HG02798 (cell line): ENCODE measurements around the gene PSD2.

ENCODE experiments used
- ATAC-seq: cut with Tn5 transposase; IDR thresholded peaks from one replicate; pipeline ENCODE4 v1.9.1; 2021; ENCODE audit warnings: mild to moderate bottlenecking; ENCODE audit not compliant: unreplicated experiment, poor library complexity

Gene PSD2

DNA sequence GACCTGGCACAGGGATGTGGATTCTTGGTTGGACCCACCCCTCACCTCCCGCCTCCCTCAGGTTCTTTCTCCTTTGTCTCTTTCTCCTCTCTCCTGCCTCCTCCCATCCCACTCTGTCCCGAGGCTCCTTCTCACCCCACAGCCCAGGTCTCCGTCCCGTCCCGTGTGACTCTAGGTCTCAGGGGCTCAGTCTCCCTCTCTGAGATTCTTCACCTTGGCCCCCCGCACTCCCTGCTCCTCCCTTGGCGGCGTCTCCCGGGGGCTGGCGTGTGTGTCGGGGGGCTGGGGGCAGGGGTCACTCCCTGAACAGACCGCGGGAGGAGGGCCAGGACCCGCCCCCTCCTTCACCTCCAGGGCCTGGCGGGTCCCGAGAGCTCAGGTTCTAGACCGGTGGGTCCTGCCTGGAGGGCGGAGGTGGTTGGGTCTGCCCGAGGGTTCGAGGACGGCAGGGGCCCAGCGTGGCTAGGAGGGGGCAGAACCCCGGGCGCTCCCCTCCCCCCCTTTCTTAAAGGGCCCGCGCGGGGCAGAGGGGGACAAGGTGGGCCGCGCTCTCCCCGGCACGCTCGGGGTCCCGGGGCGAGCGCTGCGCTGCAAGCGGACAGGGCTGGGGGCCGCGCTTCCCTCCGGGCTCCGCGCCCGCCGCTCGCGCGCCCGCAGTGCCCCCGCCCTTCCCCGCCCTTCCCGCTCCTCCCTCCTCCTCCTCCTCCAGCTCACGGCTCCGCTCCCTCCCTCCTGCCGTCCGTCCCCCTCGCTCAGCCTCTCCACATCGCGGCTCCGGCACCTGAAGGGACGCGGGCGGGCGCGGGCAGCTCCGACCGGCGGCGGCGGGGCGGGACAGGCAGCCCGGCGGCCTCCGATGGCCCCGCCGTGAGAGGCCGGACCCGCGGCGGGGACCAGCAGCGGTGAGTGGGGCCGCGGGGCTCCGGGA lies at the start of gene PSD2:
Gene PSD2, plus strand, starts transcription at position 735 of the 928 bp plus-strand sequence. CDS start 13,633 bp downstream, outside the sequence.
- ATAC-seq, result no peak

DNA sequence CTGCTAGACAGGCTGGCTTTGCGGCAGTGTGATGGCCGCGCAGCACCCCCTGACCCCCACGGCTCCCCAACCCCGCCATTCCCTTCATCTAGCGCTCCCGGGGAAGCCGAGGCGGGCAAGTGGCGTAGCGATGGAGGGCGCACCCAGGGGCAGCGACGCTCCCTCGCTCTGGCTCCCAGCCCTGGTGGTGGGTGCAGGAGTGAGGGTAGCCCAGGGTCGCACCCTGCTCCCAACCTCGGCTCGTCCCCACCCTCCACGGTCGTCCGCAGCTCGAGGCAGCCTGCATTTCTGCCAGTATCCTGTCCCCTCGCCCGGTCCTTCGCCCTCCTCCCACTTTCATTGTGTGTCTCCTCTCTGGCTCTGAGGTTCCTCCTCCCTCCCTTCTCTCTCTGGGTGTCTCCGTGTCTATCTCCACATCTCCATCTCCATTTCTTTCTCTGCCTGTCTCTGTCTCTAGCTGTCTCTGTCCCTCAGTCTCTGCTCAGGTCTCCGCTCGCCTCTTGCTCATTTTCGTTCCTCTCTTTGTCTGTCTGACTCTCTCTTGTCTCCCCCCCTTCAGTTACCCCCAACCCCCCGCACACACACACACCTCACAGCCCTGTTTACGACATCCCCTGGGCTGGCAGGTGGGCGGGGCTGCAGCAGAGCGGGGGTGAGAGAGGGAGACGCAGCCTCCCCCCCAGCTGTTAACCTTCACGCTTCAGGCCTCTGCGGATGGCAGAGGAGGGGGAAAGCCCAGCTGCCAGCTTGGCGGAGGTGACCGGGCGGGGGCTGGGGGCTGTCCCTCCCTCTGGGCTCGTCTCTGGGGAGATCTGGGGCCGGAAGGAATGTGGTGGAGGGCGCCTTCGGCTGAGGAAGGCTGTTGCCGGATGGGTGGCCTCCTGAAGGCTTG lies 48.7 kb upstream of the PSD2 start:
- peak; percentile 32 for ATAC-seq

DNA sequence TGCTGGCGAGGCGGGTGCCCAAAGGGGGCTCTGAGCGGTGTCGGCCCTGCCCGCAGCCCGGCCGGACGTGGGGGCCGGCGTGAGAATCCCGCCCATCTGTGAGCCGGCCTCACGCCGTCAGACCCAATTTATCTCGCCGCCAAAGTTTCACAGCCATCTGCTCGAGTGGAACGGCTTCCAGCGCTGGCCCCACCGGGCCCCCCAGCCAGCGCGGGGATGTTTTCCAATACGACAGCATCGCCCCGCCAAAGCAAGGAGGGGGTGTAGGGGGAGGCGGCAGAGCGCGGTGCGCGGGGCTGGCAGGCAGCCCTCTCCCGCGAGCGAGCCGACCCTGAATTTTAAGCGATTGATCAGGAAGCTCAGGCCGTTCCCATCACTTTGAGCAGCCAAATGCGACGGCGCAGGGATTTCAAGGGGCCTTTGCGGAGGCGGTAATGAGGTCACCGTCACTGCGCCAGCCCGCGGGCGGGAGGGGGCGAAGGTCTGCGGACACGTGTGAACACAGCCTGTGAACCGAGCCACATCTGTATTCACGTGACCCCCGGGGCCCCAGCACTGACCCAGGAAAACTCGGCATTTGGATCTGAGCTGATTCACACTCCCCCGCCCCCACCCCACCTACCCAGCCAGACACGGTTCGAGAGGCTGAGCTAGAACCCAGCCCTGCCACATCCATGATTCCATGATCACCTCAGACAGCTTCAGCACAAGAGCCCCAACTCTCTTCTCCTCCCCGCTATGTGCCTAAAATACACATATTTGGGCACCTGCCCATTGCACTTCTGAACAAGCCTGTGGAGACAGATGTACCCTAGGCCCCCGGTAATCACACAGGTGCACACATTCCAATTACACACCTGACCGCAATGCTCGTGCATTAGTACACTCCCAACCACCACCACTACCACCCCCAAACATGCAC lies 47.8 kb upstream of the PSD2 start:
- peak; percentile 18 for ATAC-seq

DNA sequence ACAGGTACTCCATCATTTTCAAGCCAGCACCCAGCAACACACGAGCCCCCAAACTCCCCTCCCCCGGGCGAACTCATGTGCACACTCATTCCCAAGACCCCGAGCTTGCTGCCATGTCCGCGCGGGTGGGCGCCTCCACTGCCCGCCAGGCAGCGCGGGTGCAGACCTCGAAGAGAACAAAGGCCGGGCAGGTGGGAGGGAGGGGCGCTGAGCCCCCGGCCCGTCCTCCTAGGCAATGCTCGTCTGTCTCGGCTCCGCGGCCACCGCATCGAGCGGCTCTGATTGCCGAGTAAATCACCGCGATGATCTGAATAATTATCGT lies 47.1 kb upstream of the PSD2 start:
- no peak for ATAC-seq

DNA sequence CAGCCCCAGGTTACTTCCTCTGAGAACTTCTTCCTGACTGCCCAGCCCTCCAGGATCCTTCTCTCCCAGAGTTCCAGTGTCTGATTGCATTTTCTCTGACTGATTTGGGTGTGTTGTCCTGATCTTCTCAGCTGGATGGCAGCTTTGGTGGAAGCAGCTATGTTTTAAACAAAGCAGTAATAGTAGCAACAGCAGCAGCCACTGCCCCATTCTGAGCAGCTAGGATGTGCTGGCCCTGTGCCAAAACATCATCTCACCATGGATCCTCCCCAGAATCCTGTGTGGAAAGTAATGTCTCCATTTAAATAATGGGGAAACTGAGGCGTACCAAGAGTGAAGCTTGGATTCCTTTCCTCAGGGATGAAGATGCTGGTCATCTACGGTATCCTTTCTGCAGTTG lies 46.4 kb upstream of the PSD2 start:
- no peak for ATAC-seq

DNA sequence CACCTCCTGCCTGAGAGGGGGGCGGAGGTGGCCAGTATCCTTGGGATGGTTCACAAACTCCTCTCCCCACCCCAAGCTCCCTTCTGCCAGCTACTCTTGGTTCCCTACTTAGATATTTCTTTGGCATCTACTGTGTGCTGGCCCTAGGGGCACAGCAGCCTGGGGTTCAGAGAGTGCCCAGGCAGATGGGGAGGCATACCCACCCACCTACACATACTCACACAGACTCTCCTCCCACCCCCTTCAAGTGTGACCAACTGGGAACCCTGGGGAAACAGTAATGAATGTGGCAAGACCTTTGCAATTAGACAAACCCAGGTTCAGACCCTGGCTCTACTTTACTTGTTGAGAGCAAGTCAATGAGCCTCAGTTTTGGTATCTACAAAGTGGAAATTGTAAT lies 44.4 kb upstream of the PSD2 start:
- ATAC-seq, result no peak

DNA sequence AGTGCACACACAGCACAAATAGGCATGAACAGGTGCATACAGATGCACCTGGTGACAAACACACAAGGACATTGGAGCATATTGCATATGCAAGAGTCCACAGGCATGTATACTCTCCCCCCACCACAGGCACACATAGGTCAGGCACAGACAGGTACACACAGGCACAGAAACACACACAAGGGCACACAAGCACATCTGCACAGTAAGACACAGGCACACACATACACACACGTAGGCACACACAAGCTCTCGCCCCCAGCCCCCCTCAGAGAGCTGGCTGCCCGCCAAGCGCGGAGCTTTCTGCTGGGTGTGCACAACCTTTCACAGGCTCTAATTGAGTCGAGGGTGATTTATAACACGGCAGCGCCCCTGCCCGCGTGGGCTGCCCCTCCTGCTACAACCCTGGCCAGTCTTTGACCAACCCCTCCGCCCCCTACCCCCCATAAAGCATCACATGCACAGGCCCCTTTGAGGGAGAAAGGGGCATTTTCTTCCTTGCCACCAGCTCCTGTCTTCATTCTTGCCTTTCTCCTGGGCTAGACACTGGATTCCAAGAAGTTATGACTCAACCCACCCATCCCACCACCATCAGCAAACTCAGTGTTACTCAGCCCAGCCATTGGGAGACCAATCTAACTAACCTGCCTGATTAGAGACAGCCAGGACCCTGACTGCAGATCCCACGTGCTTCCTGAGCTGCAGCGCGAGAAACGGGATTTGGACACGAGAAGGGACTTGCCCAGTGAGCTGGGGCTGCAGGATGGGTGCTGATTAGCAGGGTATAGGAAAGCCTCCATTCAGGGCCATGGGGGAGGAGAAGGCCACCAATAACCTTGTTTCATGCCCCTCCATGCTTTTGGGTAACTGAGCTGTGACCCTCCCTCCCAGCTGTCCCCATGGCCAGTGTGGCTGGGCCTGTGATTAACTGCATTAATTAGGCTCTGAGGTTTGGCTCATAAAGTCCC lies 42.8 kb upstream of the PSD2 start:
- ATAC-seq, result no peak

DNA sequence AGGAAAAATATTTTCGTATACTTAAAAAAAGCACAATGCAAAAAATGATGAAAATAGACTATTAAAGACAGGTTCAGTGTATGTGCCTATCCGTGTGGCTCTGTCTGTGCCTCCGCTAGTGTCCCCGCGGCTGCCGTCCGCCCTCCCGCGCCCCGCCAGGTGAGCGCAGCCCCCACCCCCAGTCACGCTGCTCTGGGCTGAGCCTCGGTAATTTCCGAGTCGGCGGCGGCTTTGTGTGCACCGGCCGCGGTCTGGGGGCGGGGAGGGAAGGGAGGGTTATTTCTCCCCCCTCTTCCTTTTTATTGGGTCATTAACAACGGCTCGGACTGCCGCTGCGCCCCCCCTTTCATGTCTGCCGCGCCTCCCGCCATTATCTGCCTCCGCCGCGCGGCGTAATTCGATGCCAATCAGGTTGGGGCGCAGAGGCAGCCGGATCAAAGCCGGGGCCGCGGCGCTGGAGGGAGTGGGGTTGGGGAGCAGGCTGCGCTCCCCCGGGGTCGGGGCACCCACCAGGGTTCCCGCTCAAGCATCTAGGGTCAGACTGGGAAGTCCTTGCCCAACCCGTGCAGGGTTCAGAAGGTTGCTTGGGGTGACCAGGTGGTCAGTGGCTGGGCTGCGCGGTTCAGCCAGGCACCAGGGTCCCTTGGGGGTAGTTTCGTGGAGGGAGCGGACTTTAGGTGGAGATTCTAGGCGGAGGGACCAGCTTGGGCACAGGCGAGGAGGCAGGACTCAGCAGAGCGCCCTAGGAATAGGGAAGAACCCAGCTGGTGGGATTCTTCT lies 39.5 kb upstream of the PSD2 start:
- ATAC-seq, result no peak

DNA sequence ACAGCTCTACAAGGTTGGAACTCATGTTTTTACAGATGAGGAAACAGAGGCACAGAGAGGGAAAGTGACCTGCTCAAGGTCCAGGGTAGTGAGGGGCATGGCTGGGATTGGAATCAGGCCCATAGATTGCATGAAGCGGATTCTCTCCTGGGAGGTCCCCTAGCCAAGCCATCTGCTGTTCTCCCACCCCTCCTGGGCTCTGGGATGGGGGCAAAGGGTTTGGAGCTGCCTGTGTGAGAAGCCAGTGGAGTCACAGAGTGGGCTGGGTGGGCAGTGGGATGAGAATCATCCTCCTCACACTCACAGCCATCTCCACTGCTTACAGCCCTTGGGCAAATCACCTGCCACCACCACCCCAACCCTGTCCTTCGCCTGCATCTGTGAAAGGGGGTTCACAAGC lies 38.6 kb upstream of the PSD2 start:
- no peak for ATAC-seq

DNA sequence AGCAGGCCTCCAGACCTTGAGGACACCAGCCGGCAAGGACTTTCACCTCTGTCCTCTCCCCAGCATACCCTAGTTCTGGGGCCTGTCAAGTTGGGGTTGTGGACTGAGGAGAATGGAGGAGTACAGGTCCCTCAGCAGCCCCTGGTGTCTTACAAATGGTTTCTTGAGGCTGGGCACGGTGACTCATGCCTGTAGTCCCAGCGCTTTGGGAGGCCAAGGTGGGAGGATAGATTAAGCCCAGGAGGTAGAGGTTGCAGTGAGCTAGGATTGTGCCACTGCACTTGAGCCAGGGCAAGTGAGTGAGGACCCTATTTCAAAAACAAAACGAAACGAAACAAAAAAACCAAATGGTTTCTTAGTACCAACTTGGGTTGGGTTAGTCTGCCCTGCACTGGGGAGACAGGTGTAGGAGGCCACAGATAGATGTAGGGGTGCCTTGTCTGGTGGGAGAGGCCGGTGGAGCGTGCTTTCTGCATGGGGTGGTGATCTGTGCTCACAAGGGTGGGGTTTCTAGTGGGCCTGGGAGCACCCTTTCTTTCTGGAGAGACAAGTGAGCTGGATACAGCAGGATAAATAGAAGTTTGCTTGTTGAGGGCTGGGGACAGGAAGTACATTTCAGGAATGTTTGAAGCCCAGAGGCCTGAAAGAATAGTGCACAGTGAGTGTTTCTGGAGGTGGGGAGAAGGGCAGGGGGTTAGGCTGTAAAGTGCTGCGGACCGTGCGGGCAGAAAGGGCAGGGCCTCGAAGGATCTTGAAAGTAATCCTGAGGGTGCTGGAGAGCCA lies 37.7 kb upstream of the PSD2 start:
- no peak for ATAC-seq

DNA sequence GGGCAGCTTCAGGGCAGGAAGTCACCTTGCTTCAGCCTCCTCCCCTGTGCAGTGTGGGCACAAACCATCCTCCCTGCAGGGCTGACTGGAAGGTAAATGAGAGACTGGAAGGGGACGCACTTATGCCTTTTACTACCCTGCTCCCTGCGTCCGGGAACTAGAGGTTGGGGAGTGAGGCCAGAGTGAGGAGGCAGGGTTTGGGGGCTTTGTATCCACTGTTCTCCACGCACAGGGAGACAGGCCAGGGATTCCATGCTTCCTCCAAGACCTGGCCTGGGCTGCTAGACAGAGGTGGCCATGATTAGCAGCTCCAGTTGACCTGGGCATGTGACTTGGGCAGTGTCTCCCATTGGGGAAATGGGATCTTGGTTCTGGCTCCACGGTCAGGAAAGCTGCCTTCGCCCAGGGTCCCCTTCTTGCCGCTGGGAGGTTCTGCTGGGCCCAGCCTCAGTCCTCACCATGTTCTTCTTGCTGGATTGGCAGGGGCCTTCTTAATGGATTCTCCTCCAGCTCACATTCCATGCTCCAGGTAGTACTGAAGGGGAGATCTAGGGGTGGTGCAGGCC lies 37.0 kb upstream of the PSD2 start:
- no peak for ATAC-seq

DNA sequence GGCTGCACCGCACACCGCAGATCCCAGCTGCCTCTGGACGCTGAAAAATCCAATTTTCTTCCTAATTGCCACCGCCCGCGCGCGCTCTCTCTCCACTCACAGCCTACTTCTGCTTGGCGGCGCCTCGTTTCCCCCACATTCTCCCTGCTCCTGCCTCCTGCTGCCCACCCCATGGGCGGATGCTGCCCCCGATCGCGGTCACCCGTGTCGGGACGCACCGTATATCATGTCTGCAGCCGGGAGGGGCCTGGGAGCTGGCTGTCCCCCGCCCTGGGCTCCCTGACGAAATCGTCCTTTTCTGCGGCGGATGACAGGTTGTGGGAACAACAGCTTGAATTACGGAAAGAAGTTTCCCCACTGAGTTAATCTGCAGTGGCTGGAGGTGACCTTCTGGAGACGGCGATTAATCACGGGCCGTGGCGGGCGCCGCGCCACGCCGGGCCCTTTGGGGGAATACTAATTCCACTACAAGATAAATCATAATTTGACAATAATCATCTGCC lies 36.3 kb upstream of the PSD2 start:
- no peak for ATAC-seq

DNA sequence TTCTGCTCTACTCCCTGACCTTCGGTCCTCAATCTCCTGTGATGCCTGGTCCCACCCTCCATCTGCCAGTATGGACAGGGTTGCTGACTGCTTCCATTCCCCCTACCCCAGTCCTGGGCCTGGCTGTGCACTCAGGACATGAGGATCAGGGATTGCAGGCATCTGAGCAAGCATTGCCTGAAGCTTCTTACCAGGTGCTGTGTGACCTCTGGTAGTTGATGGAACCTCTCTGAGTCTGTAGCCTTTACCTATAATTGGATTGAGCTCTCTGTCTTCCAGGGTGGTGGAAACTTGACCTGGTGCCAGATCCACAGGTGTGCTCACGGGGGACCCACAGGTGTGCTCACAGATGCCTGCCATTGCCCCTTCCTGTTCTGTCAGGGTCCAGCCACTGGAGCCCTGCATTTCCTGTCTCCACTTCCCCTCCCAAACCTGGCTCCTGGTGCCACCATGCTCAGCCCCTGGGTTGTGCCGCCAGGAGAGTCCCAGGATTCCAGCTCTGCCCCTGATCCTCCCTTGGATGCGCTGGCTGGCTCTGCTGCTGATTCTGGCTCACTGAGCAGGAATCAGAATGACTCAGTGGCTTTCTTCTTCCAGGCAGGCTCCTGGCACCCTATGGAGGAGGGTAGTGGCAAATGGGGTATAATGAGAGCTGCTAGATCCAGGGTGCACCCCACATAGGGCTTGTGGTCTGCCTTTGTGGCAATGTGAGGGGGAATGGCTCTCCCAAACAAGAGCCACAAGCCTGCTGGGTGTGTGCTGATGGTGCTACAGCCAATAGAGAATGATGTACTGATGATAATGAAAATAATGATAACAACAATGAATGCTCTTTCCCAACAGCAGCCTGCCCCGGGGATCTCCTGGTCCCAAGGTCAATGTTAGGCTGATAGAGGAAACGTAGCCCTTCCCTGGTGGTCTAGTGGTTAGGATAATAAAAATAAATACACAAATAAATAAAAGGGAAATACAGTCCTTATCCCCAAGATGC lies 35.2 kb upstream of the PSD2 start:
- ATAC-seq, result no peak

DNA sequence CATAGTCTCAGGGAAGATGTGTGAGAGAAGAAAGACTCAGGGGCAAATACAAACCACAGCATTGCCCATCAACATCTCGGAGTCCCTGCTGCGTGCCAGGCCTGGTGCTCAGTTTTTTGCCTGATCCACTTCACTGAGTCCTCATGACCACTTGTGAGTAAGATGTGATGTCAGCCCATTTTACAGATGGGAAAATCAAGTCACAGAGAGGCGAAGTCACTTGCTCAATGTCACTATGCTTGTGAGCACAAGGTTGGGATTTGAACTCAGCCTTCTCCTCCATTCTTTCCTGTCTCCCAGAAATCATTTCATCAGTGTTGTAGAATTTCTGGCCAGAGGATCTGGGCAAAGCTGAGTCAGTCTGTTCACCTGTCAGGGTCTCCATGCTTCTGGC lies 34.6 kb upstream of the PSD2 start:
- no peak for ATAC-seq

DNA sequence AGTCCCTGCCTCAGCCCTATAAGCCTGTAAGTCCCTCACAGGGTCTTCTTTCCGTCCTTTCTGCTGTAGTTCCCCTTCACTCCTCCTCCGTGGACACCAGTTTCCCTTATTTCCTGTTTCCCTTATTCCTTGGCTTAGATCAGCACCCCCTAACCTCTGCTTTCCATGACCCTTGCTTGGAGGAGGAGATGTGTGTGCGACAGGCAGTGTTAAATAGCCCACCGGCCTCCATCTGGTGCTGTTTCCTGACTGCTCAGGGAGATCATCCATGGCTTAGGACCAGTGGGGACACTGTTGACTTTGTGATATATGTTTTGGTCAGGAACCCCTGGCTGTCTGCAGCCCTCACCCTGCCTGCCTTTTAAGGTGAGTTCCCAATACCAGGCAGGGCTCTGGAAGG lies 34.1 kb upstream of the PSD2 start:
- no peak for ATAC-seq

DNA sequence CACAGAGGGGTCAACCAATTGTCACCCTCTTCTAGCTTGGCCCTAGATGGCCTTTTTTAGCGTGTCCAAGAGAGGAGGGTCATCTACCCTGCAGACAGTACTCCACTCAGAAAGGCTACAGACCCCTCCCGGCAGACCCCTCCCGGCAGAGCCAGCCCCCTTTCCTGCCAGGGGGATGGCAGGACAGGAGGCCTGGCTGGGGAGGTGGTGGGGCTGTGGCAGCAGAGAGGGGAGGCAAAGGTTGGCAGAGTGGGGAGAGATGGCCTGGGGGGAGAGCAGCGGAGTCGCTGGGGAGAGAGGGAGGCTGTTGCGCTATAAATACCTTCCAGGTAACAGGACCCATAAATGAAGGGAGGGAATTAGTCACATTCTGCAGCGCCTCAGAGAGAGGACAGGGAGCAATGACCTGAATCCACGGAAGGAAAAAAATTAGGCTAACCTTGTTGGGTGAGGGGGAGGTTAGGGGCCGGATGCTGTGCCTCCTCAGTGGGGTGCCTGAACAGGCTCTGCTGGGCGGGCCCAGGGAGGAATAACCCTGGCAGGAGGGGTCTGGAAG lies 32.9 kb upstream of the PSD2 start:
- no peak for ATAC-seq
